PFSK-1 (cell line): ENCODE data around the gene SP110.

Experiments
- POLR2AphosphoS5 ChIP-seq: IDR thresholded peaks from 2 replicates; pipeline ENCODE4 v1.6.1; 2012; ENCODE audit warnings: low read depth, mild to moderate bottlenecking, control low read depth, low read length, moderate library complexity
- TAF1 ChIP-seq: IDR thresholded peaks from 2 replicates; pipeline ENCODE4 v1.6.1; 2012; ENCODE audit warnings: low read length, control low read depth, borderline replicate concordance; ENCODE audit not compliant: insufficient read depth
- TF ChIP-seq, protein P1 (sequence below), 2 experiments: IDR thresholded peaks; 2 replicates each; pipeline versions ENCODE4 v1.6.1 to v1.8.0; 2011 to 2012; ENCODE audit warnings: low read depth in 2 of 2, low read length in 2 of 2, control low read depth in 1 of 2, inconsistent platforms in 1 of 2, mild to moderate bottlenecking in 1 of 2, moderate library complexity in 1 of 2; ENCODE audit not compliant: insufficient read depth in 1 of 2

- TF ChIP-seq POLR2AphosphoS5 (no peak), TAF1 (no peak)
- TF ChIP-seq, protein P1, sequence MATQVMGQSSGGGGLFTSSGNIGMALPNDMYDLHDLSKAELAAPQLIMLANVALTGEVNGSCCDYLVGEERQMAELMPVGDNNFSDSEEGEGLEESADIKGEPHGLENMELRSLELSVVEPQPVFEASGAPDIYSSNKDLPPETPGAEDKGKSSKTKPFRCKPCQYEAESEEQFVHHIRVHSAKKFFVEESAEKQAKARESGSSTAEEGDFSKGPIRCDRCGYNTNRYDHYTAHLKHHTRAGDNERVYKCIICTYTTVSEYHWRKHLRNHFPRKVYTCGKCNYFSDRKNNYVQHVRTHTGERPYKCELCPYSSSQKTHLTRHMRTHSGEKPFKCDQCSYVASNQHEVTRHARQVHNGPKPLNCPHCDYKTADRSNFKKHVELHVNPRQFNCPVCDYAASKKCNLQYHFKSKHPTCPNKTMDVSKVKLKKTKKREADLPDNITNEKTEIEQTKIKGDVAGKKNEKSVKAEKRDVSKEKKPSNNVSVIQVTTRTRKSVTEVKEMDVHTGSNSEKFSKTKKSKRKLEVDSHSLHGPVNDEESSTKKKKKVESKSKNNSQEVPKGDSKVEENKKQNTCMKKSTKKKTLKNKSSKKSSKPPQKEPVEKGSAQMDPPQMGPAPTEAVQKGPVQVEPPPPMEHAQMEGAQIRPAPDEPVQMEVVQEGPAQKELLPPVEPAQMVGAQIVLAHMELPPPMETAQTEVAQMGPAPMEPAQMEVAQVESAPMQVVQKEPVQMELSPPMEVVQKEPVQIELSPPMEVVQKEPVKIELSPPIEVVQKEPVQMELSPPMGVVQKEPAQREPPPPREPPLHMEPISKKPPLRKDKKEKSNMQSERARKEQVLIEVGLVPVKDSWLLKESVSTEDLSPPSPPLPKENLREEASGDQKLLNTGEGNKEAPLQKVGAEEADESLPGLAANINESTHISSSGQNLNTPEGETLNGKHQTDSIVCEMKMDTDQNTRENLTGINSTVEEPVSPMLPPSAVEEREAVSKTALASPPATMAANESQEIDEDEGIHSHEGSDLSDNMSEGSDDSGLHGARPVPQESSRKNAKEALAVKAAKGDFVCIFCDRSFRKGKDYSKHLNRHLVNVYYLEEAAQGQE (IDR thresholded peaks at IDR 0.05; ENCODE audit: insufficient read depth in 1 of 2, low read depth in 2 of 2, low read length in 2 of 2): no peak
Measured at GRCh38 chr2:230181195-230181594, 38.6 kb downstream of the SP110 start.
